Left lung (tissue), 10 donors: ENCODE data around the gene PKD2L1. TPM values are rescaled to one million over a fixed set of nuclear protein-coding genes. Genes with fewer than 3 reads are reported as not detected.

Experiments
- ATAC-seq: fragments of 200-7000 bp; cut with Tn5 transposase; one replicate; pipeline ENCODE4 v1.9.1; 2020; ENCODE audit warnings: moderate library complexity
- DNase-seq, 4 donors: peaks; one replicate each; pipeline ENCODE4 v3.0.0-alpha.2; 2013 to 2020
- H3K27ac ChIP-seq, 2 donors: fragments of 200-600 bp; sonication (generic) in 1 of 2; one replicate each; pipeline versions ENCODE4 v1.5.0 to v1.8.0; 2020 to 2021
- H3K27me3 ChIP-seq, 2 donors: fragments of 200-600 bp; sonication (generic) in 1 of 2; one replicate each; pipeline versions ENCODE4 v1.5.0 to v1.8.0; 2020 to 2021
- H3K36me3 ChIP-seq, 2 donors: fragments of 200-600 bp; sonication (generic) in 1 of 2; one replicate each; pipeline versions ENCODE4 v1.5.0 to v1.8.0; 2020 to 2021
- H3K4me1 ChIP-seq, 2 donors: fragments of 200-600 bp; one replicate each; pipeline ENCODE4 v1.8.0; 2021
- H3K4me3 ChIP-seq, 2 donors: fragments of 200-600 bp; sonication (generic) in 1 of 2; one replicate each; pipeline versions ENCODE4 v1.5.0 to v1.8.0; 2020 to 2021; ENCODE audit warnings: mild to moderate bottlenecking in 1 of 2
- H3K9me3 ChIP-seq, 2 donors: fragments of 200-600 bp; sonication (generic) in 1 of 2; one replicate each; pipeline versions ENCODE4 v1.5.0 to v1.8.0; 2020 to 2021
- CTCF ChIP-seq, 2 donors: fragments of 200-600 bp; sonication (generic) in 1 of 2; IDR thresholded peaks; one replicate each; pipeline versions ENCODE4 v1.5.0 to v1.8.0; 2021; ENCODE audit warnings: antibody characterized with exemption in 2 of 2
- intact Hi-C, 2 donors: fragments of 100-400 bp; cut with DNase I; formaldehyde crosslinking; loops; one replicate each; pipeline versions ENCODE4 v1.11.2 to v1.14.2; 2022
- polyA plus RNA-seq, 6 donors: library from polyadenylated mRNA; unstranded; fragments of 120-200 nt; gene quantifications; one replicate each; pipeline ENCODE4 v1.2.1, GENCODE V29; 2013; ENCODE audit not compliant: insufficient read length in 6 of 6
- total RNA-seq, 2 donors: library from RNA; stranded (reverse); fragmentation: NEBNext Ultra II Directional; extraction: Animal tissue kit (Norgen Biotek cat#: 25700); gene quantifications; one replicate each; pipeline ENCODE4 v1.2.1, GENCODE V29; 2021
- donor health status: DM: no; HTN: yes; CAD: no.
- donor health status: DM: no; HTN: no; CAD: no.

PKD2L1 gene
- total and polyA plus RNA-seq, 8 donors: 0.22 to 0.47 (median 0.32) TPM; not detected in 1

DNA sequence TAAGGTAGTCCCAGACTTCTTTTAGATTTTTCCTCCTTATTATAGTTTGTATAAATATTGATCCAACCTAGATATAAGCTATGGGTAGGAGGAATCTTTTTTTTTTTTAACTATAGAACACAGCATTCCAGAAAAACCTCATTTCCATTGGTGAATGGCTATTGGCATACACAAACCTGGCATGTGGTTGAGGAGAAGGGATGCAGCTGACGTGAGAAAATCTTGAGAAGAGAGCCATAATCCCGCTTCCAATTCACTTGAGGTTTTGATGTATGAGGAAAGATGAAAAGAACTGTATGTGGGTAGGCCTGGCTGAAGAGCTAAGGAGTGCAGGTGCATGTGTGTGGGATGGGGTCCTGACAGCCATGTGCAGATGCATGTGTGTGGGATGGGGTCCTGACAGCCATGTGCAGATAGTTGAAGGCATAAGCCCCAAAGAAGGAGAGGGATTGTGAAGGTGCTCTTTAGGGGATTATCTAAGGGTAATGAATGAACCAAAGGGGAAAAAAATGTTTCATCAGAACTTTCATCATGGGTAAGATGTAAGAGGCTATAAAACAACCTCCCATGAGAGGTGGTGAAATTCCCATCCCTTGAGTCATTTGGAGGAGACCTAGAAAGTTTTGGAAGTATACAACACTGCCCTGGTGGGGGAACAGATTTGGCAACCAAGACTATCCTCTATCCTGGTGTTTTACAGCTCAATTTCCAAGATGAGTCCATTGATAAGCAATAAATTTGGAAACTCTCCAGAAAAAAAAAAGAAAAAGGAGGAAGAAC lies 3.8 kb upstream of the PKD2L1 start:
- Histone ChIP-seq H3K9me3 (no peaks in the 10 kb centered on the region), H3K4me3 (no peak overlapping the region), H3K27ac (no peak overlapping the region), H3K4me1 (peaks cover 0 to 11% of the 10 kb centered on the region in 2 donors), H3K36me3 (no peaks in the 10 kb centered on the region), H3K27me3 (peaks cover 0 to 13% of the 10 kb centered on the region in 2 donors)
- TF ChIP-seq CTCF (IDR thresholded peaks at IDR 0.05): no peak
- DNase-seq (no peak), ATAC-seq (no peak)
- intact Hi-C loops: loop anchor here in 1 of 2 donors (10.0 kb wide), 1 partner anchor 181 kb away; the partner anchor contains the start of gene SEC31B

GRCh38 chr10:100333106-100333505 lies 3.1 kb upstream of the PKD2L1 start:
- H3K27me3 ChIP-seq: peaks cover 0 to 13% of the 10 kb centered on the region in 2 donors
- TF ChIP-seq CTCF (IDR thresholded peaks at IDR 0.05): no peak
- DNase-seq: no peak
- no peaks in the 10 kb centered on the region for H3K9me3 ChIP-seq
- no peak for ATAC-seq
- H3K36me3 ChIP-seq: no peaks in the 10 kb centered on the region
- peaks cover 0 to 5% of the 10 kb centered on the region in 2 donors for H3K4me1 ChIP-seq
- H3K27ac ChIP-seq: no peak overlapping the region
- H3K4me3 ChIP-seq: no peak overlapping the region
- intact Hi-C loops: loop anchor here in 1 of 2 donors (10.0 kb wide), 1 partner anchor 182 kb away; the partner anchor contains the start of gene SEC31B

DNA sequence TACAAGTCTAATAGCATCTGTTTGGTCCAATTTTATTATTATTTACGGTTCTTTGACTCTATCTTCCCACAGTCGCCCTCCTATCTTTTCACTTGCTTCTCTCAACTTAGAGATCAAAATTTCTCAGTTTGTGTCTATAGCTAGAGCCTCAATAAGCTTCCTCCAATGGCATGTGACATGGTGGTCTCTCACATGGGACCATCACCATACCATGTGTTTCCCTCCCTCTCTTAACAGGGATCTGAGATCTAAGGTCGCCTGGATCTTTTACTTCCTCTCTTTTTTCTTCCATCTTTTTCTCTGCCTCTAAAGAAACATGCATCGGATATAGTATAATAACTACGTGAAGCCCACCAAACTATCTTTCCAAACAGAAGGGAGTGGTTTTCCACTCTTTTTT lies 1.8 kb downstream of the PKD2L1 start:
- ATAC-seq (no peak), DNase-seq (no peak)
- intact Hi-C loops: no loop called here
- no peak overlapping the region for H3K27ac ChIP-seq
- no peaks in the 10 kb centered on the region for H3K9me3 ChIP-seq
- peaks cover 0 to 8% of the 10 kb centered on the region in 2 donors for H3K4me1 ChIP-seq
- TF ChIP-seq CTCF (IDR thresholded peaks at IDR 0.05): no peak
- H3K4me3 ChIP-seq: no peak overlapping the region
- H3K27me3 ChIP-seq: peaks cover 0 to 13% of the 10 kb centered on the region in 2 donors
- no peaks in the 10 kb centered on the region for H3K36me3 ChIP-seq

- Histone ChIP-seq H3K4me1 (peaks cover 0 to 8% of the 10 kb centered on the region in 2 donors), H3K27ac (no peak overlapping the region), H3K36me3 (no peaks in the 10 kb centered on the region), H3K9me3 (no peaks in the 10 kb centered on the region), H3K4me3 (no peak overlapping the region), H3K27me3 (peaks cover 0 to 13% of the 10 kb centered on the region in 2 donors)
- intact Hi-C loops: no loop called here
- no peak for TF ChIP-seq CTCF (IDR thresholded peaks at IDR 0.05)
- DNase-seq (no peak), ATAC-seq (no peak)
Observed at GRCh38 chr10:100327718-100328009, 2.4 kb downstream of the PKD2L1 start.

- no peak for TF ChIP-seq CTCF (IDR thresholded peaks at IDR 0.05)
- H3K4me1 ChIP-seq: peaks cover 0 to 8% of the 10 kb centered on the region in 2 donors
- peak; percentile 68 for ATAC-seq
Observed at GRCh38 chr10:100327007-100327717, 2.9 kb downstream of the PKD2L1 start.

More at GRCh38 chr10:100327007-100327717, 2.9 kb downstream of the PKD2L1 start:
- Histone ChIP-seq H3K36me3 (no peaks in the 10 kb centered on the region), H3K9me3 (no peaks in the 10 kb centered on the region), H3K27ac (peak overlapping the region in 1 of 2 donors; percentile 71), H3K4me3 (no peak overlapping the region), H3K27me3 (peaks cover 0 to 13% of the 10 kb centered on the region in 2 donors)
- intact Hi-C loops: no loop called here
- DNase-seq: peak in 1 of 4 donors; percentile 41
